IPS-NIHi7 (cell line): ENCODE measurements around the gene YEATS4.

Experiments used
- DNase-seq: peaks from one replicate; pipeline ENCODE4 v3.0.0; 2012; ENCODE audit warnings: mixed read lengths; ENCODE audit errors: extremely low spot score

The YEATS4 gene

GRCh38 chr12:69392179-69392928 is 32.8 kb downstream of the YEATS4 start:
- DNase-seq: no peak

- DNase-seq: no peak
These were observed 36.5 kb downstream of the YEATS4 start for GRCh38 chr12:69396041-69396440.

GRCh38 chr12:69396963-69397362 is 37.4 kb downstream of the YEATS4 start:
- DNase-seq: no peak

- DNase-seq: no peak
These were observed 38.4 kb downstream of the YEATS4 start for GRCh38 chr12:69397978-69398377.

- no peak for DNase-seq
These were observed 42.4 kb downstream of the YEATS4 start for GRCh38 chr12:69401940-69402339.

GRCh38 chr12:69404851-69405565 is 45.5 kb downstream of the YEATS4 start:
- no peak for DNase-seq

GRCh38 chr12:69405566-69405865 is 46.0 kb downstream of the YEATS4 start:
- no peak for DNase-seq

- no peak for DNase-seq
These were observed 46.7 kb downstream of the YEATS4 start for GRCh38 chr12:69406217-69406616.

- DNase-seq: no peak
These were observed 51.0 kb downstream of the YEATS4 start for GRCh38 chr12:69410571-69410970.

GRCh38 chr12:69412655-69413054 is 53.1 kb downstream of the YEATS4 start:
- no peak for DNase-seq

- DNase-seq: peak; percentile 79
These were observed 56.1 kb downstream of the YEATS4 start for GRCh38 chr12:69415471-69416275.

GRCh38 chr12:69417231-69417630 is 57.7 kb downstream of the YEATS4 start:
- no peak for DNase-seq

- DNase-seq: no peak
These were observed 58.2 kb downstream of the YEATS4 start for GRCh38 chr12:69417741-69418167.

GRCh38 chr12:69419701-69420100 is 60.2 kb downstream of the YEATS4 start:
- no peak for DNase-seq

- DNase-seq: no peak
These were observed 62.0 kb downstream of the YEATS4 start for GRCh38 chr12:69421548-69421947.

GRCh38 chr12:69423037-69423905 is 63.7 kb downstream of the YEATS4 start:
- DNase-seq: no peak

- no peak for DNase-seq
These were observed 65.9 kb downstream of the YEATS4 start for GRCh38 chr12:69425417-69425816.

- DNase-seq: peak; percentile 36
These were observed 69.0 kb downstream of the YEATS4 start for GRCh38 chr12:69428351-69429073.

GRCh38 chr12:69430942-69431590 is 71.5 kb downstream of the YEATS4 start:
- DNase-seq: no peak

- DNase-seq: no peak
These were observed 72.2 kb downstream of the YEATS4 start for GRCh38 chr12:69431591-69432222.
